Kidney capillary endothelial cell (primary cell): ENCODE data around the gene ZNF324.
"Not testable (repeated sequence)": the region's sequence is repeated elsewhere in the genome, so short reads cannot be mapped to it uniquely, and the experiment has no call there.

Source experiments
- DNase-seq: peaks from one replicate; pipeline ENCODE4 v3.0.0-alpha.2; 2018; ENCODE audit warnings: low spot score

Gene ZNF324

GRCh38 chr19:58466760-58467589 lies at the start of gene ZNF324:
TSS of gene ZNF324 (plus strand) at chr19:58467080. CDS start at chr19:58469186, 2,106 bp downstream.
- DNase-seq = peak; percentile 92

- no peak for DNase-seq
Measured at GRCh38 chr19:58428617-58429016, 38.3 kb upstream of the ZNF324 start.

GRCh38 chr19:58429745-58430144 lies 37.1 kb upstream of the ZNF324 start:
- no peak for DNase-seq

- no peak for DNase-seq
Measured at GRCh38 chr19:58434217-58434616, 32.7 kb upstream of the ZNF324 start.

GRCh38 chr19:58439576-58440554 lies 27.0 kb upstream of the ZNF324 start, which contains the start of gene ZNF132:
TSS of gene ZNF132 (minus strand) at chr19:58440153. CDS start at chr19:58439821, 332 bp downstream.
- peak; percentile 99 for DNase-seq

GRCh38 chr19:58440556-58440955 lies 26.3 kb upstream of the ZNF324 start:
- no peak for DNase-seq

GRCh38 chr19:58442986-58443385 lies 23.9 kb upstream of the ZNF324 start:
- not testable (repeated sequence) for DNase-seq

- not testable (repeated sequence) for DNase-seq
Measured at GRCh38 chr19:58448860-58449259, 18.0 kb upstream of the ZNF324 start.

- not testable (repeated sequence) for DNase-seq
Measured at GRCh38 chr19:58449980-58450379, 16.9 kb upstream of the ZNF324 start.

GRCh38 chr19:58450856-58451357 lies 16.0 kb upstream of the ZNF324 start:
- no peak for DNase-seq

- DNase-seq = peak; percentile 93
Measured at GRCh38 chr19:58451358-58452101, 15.3 kb upstream of the ZNF324 start, which contains the start of gene ZNF324B. TSS of gene ZNF324B (plus strand) at chr19:58451622. CDS start at chr19:58453702, 2,080 bp downstream.

GRCh38 chr19:58453743-58454142 lies 13.1 kb upstream of the ZNF324 start:
- DNase-seq = no peak

- DNase-seq = no peak
Measured at GRCh38 chr19:58455306-58455705, 11.6 kb upstream of the ZNF324 start.

GRCh38 chr19:58456111-58456510 lies 10.8 kb upstream of the ZNF324 start:
- no peak for DNase-seq

- no peak for DNase-seq
Measured at GRCh38 chr19:58460039-58460438, 6.8 kb upstream of the ZNF324 start.

- no peak for DNase-seq
Measured at GRCh38 chr19:58466089-58466759, 656 bp upstream of the ZNF324 start.

GRCh38 chr19:58468216-58468839 lies 1.4 kb downstream of the ZNF324 start:
- DNase-seq = no peak

- DNase-seq = no peak
Measured at GRCh38 chr19:58469241-58470013, 2.5 kb downstream of the ZNF324 start.

- not testable (repeated sequence) for DNase-seq
Measured at GRCh38 chr19:58470837-58471543, 4.1 kb downstream of the ZNF324 start.
